IPS-11a (cell line): ENCODE measurements around the gene PPP1R7.
A peak's percentile ranks its signal among the peaks of the same experiment; 100 is the strongest.

Experiments
- H3K4me3 ChIP-seq: one replicate; pipeline ENCODE4 v1.5.1; 2013; ENCODE audit warnings: low read depth, low read length, control low read depth

Gene PPP1R7

DNA sequence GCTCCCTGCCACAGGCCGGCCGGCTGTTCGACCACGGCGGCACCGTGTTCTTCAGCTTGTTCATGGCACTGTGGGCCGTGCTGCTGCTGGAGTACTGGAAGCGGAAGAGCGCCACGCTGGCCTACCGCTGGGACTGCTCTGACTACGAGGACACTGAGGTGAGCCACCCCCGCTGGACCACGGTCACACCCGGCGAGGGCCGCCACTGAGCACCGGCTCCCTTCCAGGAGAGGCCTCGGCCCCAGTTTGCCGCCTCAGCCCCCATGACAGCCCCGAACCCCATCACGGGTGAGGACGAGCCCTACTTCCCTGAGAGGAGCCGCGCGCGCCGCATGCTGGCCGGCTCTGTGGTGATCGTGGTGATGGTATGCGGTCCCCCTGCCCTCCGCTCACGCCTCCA, 59.0 kb downstream of the PPP1R7 start:
- no peak overlapping the region for H3K4me3 ChIP-seq

DNA sequence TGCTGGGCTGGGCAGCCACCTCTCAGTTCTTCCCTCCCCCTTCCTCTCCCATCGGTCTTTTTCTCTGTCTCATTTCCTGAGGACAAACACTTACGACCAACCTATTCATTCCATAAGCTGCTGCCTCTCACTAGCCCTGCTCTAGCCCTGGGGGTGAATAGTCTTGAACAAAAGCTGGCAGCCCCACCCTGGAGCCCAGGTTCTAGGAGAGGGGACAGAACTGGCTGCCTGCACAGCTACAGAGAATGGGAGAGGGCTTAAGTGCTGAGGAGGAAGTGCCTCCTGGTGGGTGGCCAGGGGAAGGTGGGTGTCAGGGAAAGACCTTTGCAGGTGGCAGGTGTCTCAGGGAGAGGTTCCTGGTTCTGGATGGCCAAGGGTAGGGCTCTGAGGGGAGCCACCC, 61.0 kb downstream of the PPP1R7 start:
- no peak overlapping the region for H3K4me3 ChIP-seq

DNA sequence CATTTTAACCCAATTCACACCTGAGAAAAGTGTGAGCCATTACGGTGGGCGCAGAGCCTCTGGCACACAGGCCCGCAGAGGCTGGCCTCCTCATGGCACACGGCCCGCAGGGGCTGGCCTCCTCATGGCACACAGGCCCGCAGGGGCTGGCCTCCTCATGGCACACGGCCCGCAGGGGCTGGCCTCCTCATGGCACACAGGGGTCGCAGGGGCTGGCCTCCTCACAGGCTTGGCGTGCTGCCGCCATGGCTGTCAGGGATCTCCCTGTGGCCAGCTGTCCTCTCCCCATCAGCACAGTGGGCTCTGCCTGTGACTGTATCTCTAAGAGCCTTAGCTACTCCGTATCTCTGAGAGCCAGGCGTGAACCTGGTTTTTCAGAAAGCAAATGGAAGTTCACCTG, 62.8 kb downstream of the PPP1R7 start:
- no peak overlapping the region for H3K4me3 ChIP-seq

DNA sequence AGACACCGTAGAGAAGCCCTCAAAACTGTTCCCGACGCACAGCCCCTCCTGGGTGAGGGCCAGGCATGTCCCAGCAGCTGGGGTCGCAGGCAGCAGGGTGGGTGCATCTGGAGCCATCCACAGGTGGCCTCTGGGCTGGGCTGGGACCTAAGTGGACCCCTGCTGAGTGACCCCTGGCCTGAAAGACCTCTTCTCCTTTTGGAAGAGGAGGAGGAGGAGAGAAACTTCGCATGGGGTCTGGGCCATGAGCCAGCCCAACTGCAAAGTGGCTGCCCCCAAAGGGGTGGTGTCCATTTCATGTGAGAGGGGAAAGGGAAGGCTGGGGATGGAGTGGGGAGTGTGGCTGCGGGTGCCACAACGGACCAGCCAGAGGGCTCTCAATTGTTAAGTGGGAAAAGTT, 63.3 kb downstream of the PPP1R7 start:
- no peak overlapping the region for H3K4me3 ChIP-seq

DNA sequence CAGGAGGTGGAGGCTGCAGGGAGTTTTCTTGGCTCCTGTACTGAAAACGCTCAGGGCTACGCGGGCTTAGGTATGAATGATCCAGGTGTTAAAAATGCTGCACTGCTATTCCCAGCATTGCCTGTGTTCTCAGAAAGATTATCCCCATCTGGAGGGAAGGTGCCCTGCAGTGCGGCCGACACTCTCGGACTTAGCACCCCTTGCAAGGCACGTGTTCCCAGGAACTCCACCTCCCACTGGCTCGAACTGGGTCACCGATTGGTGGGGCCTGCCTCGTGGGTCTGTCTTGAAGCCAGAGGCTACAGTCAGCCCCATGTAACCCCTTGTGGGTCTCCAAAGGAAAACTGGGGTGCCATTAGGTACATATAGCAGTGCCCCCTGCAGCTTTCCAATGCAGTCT, 63.9 kb downstream of the PPP1R7 start:
- no peak overlapping the region for H3K4me3 ChIP-seq

DNA sequence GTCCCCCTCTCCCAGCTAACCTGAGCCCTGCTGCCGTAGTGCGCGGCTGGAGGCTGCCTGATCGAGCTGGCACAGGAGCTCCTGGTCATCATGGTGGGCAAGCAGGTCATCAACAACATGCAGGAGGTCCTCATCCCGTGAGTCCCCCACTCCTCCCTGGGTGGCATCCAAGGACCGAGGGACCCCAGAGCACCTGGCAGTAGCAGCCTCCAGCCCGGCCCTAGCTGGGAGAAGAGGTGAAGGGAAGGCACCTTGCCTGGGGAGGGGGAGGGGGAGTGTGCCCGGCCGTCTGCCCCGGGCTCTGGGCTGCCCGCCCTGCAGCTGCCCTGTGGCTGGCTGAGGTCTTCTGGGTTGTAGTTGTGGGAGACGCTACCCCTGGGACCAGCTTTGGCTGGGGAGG, 64.5 kb downstream of the PPP1R7 start:
- H3K4me3 ChIP-seq: no peak overlapping the region

DNA sequence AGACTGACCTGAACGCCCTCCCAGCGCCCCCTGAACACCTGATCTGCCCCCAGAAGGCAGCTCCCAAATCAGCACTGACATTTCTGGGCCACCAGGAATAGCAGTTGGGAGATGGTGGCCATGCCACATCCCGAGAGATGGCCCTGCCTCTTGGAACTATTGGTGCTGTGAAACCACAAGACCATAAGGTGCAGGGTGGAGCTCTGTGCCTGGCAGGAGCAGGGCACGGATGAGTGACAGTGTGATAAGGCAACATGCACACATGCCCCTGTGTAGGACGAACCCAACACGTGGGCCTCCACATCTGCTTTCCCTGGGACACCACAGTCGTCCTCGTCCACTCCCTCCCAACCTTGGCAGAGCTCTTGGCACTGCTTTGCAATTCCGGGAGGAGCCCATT, 65.2 kb downstream of the PPP1R7 start:
- no peak overlapping the region for H3K4me3 ChIP-seq

DNA sequence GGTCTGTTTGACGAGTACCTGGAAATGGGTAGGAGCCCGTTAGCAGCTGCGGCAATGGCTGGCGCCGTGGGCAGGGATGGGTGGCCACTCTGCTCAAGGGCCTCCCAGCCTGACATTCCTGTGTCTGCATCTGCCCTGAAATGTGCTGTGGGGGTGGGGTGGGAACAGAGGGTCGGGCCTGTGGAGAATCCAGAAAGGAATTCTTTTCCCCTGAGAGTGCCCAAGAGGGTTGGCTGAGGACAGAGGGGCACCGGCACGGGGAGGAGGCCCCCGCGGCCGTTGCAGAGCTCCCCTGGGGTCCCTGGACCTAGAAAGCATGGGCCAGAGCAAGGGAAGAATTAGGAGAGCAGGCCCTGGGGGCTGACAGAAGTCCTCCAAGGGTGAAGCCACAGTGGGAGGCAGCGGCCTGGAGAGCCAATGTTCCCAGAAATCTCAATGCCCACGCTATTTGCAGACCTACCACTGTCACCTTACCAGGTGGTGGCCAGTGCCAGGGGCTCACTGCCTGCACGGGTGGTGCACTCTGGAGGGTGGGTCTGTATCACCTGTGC, 66.0 kb downstream of the PPP1R7 start:
- H3K4me3 ChIP-seq: no peak overlapping the region

DNA sequence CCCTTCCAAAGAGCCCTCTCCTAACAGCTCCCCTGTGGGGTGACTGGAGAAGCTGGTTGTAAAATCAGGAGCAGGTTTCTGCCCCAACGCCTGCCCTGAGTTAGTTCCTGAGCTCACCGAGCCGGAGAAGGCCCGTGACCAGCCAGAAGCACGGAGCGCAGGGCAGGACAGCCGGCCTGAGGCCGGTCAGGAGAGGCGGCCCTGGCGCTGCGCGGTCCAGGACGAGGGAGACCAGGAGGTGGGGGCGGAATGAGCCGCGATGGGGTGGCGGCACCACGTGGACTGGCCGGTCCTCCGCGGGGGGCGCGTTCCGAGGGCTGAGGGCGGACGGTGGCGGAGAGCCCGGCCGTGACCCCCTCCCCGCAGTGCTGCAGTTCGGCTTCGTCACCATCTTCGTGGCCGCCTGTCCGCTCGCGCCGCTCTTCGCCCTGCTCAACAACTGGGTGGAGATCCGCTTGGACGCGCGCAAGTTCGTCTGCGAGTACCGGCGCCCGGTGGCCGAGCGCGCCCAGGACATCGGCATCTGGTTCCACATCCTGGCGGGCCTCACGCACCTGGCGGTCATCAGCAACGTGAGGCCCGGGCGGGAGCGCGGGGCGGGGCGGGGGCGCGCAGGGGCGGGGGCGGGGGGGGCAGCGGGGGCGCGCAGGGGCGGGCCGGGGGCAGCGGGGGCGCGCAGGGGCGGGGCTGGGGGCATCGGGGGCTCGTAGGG, 67.2 kb downstream of the PPP1R7 start:
- H3K4me3 ChIP-seq: peak overlapping the region; percentile 33

DNA sequence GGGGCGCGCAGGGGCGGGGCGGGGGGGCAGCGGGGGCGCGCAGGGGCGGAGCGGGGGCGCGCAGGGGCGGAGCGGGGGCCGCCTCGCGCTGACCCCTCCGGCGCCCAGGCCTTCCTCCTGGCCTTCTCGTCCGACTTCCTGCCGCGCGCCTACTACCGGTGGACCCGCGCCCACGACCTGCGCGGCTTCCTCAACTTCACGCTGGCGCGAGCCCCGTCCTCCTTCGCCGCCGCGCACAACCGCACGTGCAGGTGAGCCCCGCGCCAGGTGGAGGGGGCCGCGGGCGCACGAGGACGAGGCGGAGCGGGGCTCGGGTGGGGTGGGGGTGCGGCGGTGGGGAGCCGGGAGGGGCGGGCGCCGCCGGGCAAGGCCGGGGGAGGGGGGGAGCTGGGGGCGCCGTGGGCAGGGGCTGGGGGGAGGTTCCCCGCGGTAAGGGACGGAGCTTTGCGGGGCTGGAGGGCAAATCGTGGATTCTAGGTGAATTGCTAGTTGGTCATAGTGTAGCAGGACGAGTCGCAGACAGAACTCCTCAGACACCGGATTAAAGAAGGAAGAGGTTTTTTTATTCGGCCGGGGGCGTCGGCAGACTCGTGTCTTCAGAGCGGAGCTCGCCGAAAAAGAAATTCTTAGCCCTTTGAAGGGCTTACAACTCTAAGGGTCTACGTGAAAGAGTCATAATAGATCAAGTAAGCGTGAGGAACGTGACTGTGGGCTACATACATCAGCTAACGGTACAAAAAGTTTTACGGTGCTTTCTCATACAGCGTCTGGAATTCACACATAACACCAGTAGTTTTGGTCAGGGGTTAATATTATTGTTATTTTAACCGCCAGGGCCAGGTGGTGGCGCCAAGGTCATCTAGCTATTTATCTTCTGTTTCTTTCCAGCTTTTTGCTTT, 68.1 kb downstream of the PPP1R7 start:
- H3K4me3 ChIP-seq: peak overlapping the region; percentile 25

DNA sequence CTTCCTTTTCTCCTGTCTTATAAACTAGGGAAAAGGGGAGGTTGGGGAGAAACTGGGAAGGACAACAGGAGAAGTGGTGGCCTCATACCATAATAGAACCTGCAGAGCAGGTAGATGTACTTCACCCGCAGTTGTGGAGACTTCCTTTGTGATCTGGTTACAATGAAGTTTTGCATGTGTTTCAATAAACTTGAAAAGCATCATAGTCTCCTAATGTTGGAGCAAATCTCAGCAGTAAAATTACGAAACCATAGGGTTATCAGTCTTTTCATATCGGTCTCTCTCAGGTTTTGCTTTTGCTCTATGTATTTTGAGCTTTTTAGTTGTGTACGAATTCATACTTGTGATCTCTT, 68.7 kb downstream of the PPP1R7 start:
- peak overlapping the region; percentile 25 for H3K4me3 ChIP-seq

DNA sequence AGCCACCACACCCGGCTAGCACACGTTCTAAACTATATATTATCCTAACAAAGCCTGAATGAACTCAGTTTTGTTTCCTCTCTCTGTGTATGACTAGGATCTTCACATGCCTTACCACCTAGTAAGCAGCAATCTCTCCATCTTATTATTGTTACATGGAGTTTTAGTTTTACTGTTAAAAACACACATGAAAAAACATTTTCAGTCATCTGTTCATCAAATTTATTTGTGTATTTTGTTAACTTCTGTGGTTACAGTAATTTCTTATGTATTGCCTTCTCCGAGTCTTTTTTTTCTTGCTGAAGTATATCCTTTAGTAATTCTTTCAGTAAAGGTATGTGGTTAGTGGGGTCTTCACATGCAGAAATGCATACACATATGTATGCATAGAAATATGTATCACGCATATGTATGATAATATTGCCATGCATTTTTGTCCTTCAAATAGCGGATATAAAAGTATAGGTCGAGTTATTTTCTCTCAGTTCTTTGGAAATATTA, 69.6 kb downstream of the PPP1R7 start:
- no peak overlapping the region for H3K4me3 ChIP-seq

DNA sequence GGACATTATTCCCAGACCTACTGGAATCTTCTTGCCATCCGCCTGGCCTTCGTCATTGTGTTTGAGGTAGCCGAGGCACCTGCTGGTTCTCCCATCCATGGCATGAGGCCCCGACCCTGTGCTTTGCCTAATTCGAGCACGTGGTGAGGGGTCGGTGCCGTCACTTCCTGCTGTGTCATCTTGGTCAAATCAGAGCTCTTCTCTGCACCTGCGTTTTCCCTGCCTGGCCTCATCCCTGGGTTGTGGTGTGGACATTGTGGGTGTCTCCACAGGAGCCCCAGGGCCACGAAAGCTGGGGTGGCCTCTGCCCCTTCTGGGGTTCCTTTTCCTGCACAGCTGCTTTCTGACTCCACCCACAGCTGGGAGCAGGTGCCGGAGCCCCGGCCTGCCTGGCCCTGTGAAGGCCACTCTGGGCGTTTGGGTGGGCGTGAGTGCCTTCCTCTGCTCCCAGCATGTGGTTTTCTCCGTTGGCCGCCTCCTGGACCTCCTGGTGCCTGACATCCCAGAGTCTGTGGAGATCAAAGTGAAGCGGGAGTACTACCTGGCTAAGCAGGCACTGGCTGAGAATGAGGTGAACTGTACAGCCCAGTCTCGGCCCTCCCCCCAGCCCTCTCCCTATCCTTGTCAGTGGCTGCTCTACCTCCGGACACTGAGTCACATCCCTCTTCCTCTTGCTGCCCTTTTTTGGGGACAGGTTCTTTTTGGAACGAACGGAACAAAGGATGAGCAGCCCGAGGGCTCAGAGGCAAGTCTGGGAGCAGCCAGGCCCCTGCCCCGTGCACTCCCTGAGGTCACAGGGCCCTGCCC, 73.1 kb downstream of the PPP1R7 start:
- H3K4me3 ChIP-seq: no peak overlapping the region

DNA sequence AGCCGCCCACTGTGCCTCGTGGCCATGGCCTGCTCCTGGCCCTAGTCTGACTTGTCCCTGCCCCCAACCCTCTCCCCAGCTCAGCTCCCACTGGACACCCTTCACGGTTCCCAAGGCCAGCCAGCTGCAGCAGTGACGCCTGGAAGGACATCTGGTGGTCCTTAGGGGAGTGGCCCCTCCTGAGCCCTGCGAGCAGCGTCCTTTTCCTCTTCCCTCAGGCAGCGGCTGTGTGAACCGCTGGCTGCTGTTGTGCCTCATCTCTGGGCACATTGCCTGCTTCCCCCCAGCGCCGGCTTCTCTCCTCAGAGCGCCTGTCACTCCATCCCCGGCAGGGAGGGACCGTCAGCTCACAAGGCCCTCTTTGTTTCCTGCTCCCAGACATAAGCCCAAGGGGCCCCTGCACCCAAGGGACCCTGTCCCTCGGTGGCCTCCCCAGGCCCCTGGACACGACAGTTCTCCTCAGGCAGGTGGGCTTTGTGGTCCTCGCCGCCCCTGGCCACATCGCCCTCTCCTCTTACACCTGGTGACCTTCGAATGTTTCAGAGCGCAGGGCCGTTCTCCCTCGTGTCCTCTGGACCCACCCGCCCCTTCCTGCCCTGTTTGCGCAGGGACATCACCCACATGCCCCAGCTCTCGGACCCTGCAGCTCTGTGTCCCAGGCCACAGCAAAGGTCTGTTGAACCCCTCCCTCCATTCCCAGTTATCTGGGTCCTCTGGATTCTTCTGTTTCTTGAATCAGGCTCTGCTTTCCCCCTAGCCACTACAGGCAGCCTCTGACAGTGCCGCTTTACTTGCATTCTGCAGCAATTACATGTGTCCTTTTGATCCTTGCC, 74.0 kb downstream of the PPP1R7 start:
- H3K4me3 ChIP-seq: no peak overlapping the region

DNA sequence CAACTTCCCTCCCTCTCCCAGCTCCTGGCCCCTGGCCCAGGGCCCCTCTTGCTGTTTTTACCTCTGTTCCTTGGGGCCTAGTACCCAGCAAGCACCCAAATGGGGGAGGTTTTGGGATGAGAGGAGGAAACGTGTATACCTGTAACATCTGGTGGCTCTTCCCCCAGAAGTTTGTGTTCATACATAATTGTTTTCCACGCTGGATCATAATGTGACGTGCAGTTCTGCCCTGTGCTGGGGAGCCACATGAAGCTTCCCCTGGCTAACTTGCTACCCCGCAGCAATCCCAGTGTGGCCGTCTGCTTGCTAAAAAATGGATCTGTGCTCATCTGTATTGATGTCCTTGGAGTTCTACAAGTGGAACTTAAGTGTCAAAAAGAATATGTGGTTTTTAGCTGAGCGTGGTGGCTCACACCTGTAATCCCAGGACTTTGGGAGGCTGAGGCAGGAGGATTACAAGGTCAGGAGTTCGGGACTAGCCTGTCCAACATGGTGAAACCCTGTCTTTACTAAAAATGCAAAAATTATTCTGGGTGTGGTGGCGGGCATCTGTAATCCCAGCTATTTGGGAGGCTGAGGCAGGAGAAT, 74.7 kb downstream of the PPP1R7 start:
- H3K4me3 ChIP-seq: no peak overlapping the region

DNA sequence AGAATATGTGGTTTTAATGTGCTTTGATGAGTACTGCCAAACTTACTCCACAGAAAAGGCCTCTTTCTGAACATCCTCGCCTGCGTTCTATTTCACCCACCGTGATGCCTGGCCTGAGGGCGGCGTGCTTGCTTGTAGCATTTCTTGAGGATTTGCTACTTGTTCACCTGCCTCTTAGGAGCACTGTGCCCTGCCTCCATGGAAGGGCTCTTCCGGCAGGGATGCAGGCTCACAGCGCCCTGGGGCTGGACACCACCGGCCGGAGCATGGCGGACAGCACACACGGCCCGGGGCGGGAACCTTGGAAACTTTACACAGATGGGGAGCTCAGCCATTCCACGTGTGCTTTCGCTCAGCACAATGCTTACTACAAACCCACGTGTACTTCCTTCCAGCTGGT, 75.3 kb downstream of the PPP1R7 start:
- no peak overlapping the region for H3K4me3 ChIP-seq

DNA sequence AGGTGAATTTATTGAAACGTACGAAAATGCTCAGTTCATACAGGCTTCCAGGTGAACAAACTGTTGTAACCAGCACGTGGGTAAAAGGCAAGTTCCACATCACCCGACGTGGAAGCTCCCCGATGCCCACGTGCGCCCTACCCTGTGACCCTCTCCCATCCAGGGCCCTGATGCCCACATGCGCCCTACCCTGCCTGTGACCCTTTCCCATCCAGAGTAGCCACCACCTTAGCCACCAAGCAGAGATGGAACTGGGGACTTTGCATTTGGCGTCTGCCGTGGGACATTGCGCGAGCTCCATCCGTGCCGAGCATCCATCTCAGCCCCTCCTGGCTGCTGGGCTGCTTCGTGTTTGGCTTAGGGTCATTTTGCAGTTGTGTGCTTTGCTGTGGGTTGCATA, 75.7 kb downstream of the PPP1R7 start:
- no peak overlapping the region for H3K4me3 ChIP-seq

DNA sequence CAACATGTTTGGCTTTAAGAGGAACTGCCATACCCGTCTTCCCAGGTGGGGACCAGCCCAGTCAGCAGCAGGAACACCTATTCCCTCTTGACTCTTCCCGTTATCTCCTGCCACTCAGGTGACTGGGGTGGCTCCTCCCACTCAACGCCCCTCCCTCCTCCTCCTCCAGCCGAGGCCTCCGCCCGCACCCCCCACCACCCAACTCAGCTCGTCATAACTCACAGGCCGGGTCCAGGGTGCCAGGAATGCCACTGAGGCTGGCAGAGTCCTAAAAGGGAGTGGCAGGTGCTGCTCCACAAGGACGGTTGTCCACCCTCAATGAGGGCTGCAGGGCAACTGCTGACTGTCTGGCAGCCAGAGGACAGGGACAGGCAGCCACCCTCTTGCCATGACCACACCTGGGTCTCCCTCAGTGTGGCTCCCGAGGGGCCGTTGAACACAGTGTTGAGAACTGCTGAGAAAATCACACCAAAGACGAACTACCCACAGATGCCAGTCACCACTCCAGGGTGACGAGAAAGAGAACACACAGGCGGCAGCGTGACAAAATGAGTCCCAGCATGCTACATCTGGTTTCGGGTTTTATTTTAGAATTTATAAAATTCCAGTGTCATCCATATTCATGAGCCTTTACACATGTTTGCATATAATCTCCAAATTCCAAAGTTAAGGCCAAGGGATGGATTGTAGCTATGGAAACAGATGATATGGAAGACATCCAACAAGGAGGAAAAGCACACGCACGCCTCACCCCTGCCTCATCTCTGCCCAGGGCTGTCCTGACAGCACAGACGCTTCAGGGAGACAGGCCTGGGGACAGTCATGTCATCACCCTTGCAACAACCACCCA, 76.7 kb downstream of the PPP1R7 start:
- no peak overlapping the region for H3K4me3 ChIP-seq

DNA sequence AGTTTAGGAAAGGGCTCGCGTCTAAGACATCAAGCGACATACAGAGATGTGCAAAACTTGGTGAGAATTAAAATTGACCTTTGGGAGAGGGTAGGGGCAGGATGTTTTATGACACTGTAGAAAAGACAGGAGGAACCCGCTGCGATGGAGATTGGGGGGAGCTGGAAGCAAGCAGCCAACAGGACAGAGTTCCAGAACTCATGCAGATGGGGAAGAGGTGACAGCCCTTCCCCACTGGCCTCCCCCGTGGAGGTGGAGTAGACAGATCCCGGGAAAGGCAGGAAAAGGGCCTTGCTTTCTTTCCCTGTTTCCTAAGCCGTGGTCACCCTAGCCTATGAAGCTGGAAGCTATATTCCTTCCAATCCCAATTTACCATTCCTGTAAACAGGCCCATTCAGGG, 77.3 kb downstream of the PPP1R7 start:
- no peak overlapping the region for H3K4me3 ChIP-seq
